GM12874 (cell line): ENCODE results near the gene HRH4.

ENCODE experiments used
- CTCF ChIP-seq: IDR thresholded peaks from 2 replicates; pipeline ENCODE4 v1.5.1; 2011; ENCODE audit warnings: low read depth, mild to moderate bottlenecking, control low read depth, low read length, moderate library complexity; ENCODE audit not compliant: insufficient read depth

The HRH4 gene

GRCh38 chr18:24460388-24460787, at the start of gene HRH4:
Gene HRH4 (plus strand): TSS chr18:24460637. CDS start chr18:24460729, 92 bp downstream.
- no peak for TF ChIP-seq CTCF

- no peak for TF ChIP-seq CTCF
These were observed 47.3 kb upstream of the HRH4 start for GRCh38 chr18:24413148-24413547.

- TF ChIP-seq CTCF, result no peak
These were observed 46.0 kb upstream of the HRH4 start for GRCh38 chr18:24414349-24415003.

DNA sequence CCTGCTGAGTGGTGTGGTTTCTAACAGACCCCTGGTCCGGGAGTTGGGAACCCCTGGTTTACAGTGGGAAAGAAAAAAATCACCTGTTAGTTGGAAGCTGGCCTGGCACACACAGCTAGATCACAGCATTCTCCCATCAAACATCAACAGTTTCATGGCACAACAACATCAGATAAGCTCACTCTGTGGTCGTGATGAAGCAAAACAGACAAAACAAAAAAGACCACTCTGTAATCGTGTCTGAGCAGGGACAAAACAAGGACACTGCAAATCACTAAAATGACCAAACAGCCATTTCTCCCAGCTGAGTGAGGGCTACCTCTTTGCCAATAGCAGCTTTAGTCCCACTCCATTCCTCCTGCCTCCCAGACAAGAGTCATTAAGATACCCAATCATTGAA, 43.0 kb upstream of the HRH4 start:
- TF ChIP-seq CTCF, result no peak

- no peak for TF ChIP-seq CTCF
These were observed 39.9 kb upstream of the HRH4 start for GRCh38 chr18:24420551-24420950.

DNA sequence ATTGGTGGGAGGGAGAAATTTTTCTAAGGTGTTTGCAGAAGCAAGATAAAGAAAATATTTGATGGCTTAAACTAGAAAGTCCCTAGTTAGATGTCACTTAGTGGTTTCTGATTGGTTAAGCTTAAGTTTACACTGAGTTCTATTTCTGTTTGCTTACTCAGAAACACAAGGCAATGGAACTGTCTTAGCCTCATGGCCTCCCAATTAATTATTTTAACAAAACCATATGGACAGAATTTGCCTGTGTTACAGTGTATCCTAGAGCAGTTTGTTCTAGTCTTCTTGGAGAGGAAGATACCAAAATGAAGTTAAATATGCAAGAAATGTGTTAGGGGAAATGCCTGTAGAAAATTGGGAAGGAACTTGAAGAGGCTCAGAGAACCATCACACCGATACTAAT, 38.6 kb upstream of the HRH4 start:
- TF ChIP-seq CTCF, result no peak

DNA sequence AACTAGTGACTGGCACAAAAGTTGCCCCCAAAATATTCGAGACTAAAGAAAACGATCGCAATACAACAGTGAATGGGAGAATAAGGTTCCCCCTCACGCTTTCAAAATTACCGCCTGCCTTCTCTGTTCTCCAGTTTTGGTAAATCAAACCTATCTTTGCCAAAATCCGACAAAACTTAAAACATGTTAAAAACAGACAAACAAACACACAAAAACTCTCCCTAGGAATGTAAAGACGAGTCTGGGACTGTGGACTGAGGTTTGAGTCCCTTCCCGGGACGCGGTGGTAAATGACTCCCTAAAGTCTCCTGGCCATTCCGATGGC, 34.4 kb upstream of the HRH4 start:
- no peak for TF ChIP-seq CTCF
